WERI-Rb-1 (cell line): ENCODE results near the gene TNFSF8.

ENCODE experiments used
- DNase-seq: peaks from one replicate; pipeline ENCODE4 v3.0.0-alpha.2; 2020
- H3K27ac ChIP-seq: fragments of 250-450 bp; sonication (Bioruptor Pico); 2 replicates; pipeline ENCODE4 v1.5.1; 2020; ENCODE audit warnings: mild to moderate bottlenecking, moderate library complexity
- H3K27me3 ChIP-seq: fragments of 250-450 bp; sonication (Bioruptor Pico); 2 replicates; pipeline ENCODE4 v1.5.1; 2021; ENCODE audit warnings: mild to moderate bottlenecking, low read depth, moderate library complexity; ENCODE audit not compliant: insufficient read depth, severe bottlenecking
- H3K36me3 ChIP-seq: fragments of 250-450 bp; sonication (Bioruptor Pico); 2 replicates; pipeline ENCODE4 v1.5.1; 2020; ENCODE audit warnings: mild to moderate bottlenecking, moderate library complexity
- H3K4me3 ChIP-seq: 2 replicates; pipeline ENCODE4 v1.5.1; 2011; ENCODE audit warnings: low read depth, mild to moderate bottlenecking, control low read depth, low read length
- H3K9me3 ChIP-seq: fragments of 250-450 bp; sonication (Bioruptor Pico); 2 replicates; pipeline ENCODE4 v1.5.1; 2021; ENCODE audit warnings: mild to moderate bottlenecking, moderate library complexity; ENCODE audit not compliant: severe bottlenecking
- TF ChIP-seq, protein P1 (sequence below): IDR thresholded peaks from 2 replicates; pipeline ENCODE4 v1.5.1; 2011; ENCODE audit warnings: low read depth, mild to moderate bottlenecking, control low read depth, inconsistent platforms, low read length

TNFSF8 gene

GRCh38 chr9:114851306-114851705, 79.1 kb downstream of the TNFSF8 start:
- H3K27ac ChIP-seq = no peak overlapping the region
- H3K36me3 ChIP-seq = no peaks in the 10 kb centered on the region
- no peak overlapping the region for H3K4me3 ChIP-seq
- H3K9me3 ChIP-seq = no peaks in the 10 kb centered on the region
- H3K27me3 ChIP-seq = no peaks in the 10 kb centered on the region
- DNase-seq = no peak
- TF ChIP-seq, protein P1, sequence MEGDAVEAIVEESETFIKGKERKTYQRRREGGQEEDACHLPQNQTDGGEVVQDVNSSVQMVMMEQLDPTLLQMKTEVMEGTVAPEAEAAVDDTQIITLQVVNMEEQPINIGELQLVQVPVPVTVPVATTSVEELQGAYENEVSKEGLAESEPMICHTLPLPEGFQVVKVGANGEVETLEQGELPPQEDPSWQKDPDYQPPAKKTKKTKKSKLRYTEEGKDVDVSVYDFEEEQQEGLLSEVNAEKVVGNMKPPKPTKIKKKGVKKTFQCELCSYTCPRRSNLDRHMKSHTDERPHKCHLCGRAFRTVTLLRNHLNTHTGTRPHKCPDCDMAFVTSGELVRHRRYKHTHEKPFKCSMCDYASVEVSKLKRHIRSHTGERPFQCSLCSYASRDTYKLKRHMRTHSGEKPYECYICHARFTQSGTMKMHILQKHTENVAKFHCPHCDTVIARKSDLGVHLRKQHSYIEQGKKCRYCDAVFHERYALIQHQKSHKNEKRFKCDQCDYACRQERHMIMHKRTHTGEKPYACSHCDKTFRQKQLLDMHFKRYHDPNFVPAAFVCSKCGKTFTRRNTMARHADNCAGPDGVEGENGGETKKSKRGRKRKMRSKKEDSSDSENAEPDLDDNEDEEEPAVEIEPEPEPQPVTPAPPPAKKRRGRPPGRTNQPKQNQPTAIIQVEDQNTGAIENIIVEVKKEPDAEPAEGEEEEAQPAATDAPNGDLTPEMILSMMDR = no peak
